Activated naive CD8-positive, alpha-beta T cell treated with anti-CD3 and anti-CD28 coated beads, Interleukin-2, amount 10 ng/mL, durations not matched to agents 7 days and 5 days (primary cell): ENCODE measurements around the gene XK. TPM values are rescaled to one million over a fixed set of nuclear protein-coding genes. Genes with fewer than 3 reads are reported as not detected.

ENCODE experiments used
- ATAC-seq: fragments of 150-1000 bp; cut with Tn5 transposase; one replicate; pipeline ENCODE4 v1.10.0; 2021; ENCODE audit warnings: low read depth, moderate library complexity
- POLR2A ChIA-PET: fragments of 350-600 bp; sonication (Branson Sonifier 250); formaldehyde crosslinking; loops from one replicate; lab custom pipeline; 2021; ENCODE audit warnings: antibody characterized with exemption; lab: Charles Lee
- DNase-seq: peaks from one replicate; pipeline ENCODE4 v3.0.0; 2021
- H3K27ac Mint-ChIP-seq: one replicate; pipeline ENCODE4 v1.8.0; 2022; ENCODE audit warnings: mild to moderate bottlenecking, mixed read lengths
- H3K27me3 Mint-ChIP-seq: one replicate; pipeline ENCODE4 v1.8.0; 2022; ENCODE audit warnings: mild to moderate bottlenecking, moderate library complexity, mixed read lengths
- H3K36me3 Mint-ChIP-seq: one replicate; pipeline ENCODE4 v1.8.0; 2021; ENCODE audit warnings: mild to moderate bottlenecking, mixed read lengths
- H3K4me1 Mint-ChIP-seq: one replicate; pipeline ENCODE4 v1.8.0; 2021; ENCODE audit warnings: mixed read lengths
- H3K4me3 Mint-ChIP-seq: one replicate; pipeline ENCODE4 v1.8.0; 2022; ENCODE audit warnings: mild to moderate bottlenecking, moderate library complexity, mixed read lengths
- H3K9me3 Mint-ChIP-seq: one replicate; pipeline ENCODE4 v1.8.0; 2021; ENCODE audit warnings: mixed read lengths
- total RNA-seq, 2 experiments: library from RNA; stranded (reverse); gene quantifications; one replicate each; pipeline ENCODE4 v1.2.3, GENCODE V29; 2021

The XK gene
- total RNA-seq, 2 experiments from 2014 or later = 0.08 TPM; not detected in 1

GRCh38 chrX:37776283-37776986 lies 90.8 kb downstream of the XK start:
- POLR2A ChIA-PET = interaction anchor here (1.7 kb wide), 1 partner anchor 23 kb away, joined by 9 read pairs; no protein-coding TSS in a partner anchor
- peaks cover 20% of the 10 kb centered on the region for H3K4me1 Mint-ChIP-seq
- H3K4me3 Mint-ChIP-seq = peak overlapping the region; percentile 30
- peak overlapping the region; percentile 74 for H3K27ac Mint-ChIP-seq
- DNase-seq (no peak), ATAC-seq (peak; percentile 87)
- no peaks in the 10 kb centered on the region for H3K27me3 Mint-ChIP-seq
- no peaks in the 10 kb centered on the region for H3K9me3 Mint-ChIP-seq
- peaks cover 1% of the 10 kb centered on the region for H3K36me3 Mint-ChIP-seq

- POLR2A ChIA-PET = interaction anchor here (1.7 kb wide), 1 partner anchor 24 kb away, joined by 9 read pairs; no protein-coding TSS in a partner anchor
- peaks cover 20% of the 10 kb centered on the region for H3K4me1 Mint-ChIP-seq
- no peak for DNase-seq
- peak overlapping the region; percentile 51 for H3K4me3 Mint-ChIP-seq
- H3K27me3 Mint-ChIP-seq = no peaks in the 10 kb centered on the region
- peak; percentile 51 for ATAC-seq
- peaks cover 2% of the 10 kb centered on the region for H3K36me3 Mint-ChIP-seq
- peak overlapping the region; percentile 80 for H3K27ac Mint-ChIP-seq
- no peaks in the 10 kb centered on the region for H3K9me3 Mint-ChIP-seq
Observed at GRCh38 chrX:37776987-37777325, 91.4 kb downstream of the XK start.

GRCh38 chrX:37779857-37780256 lies 94.3 kb downstream of the XK start, which contains the start of gene CYBB:
Gene CYBB (plus strand): TSS chrX:37780059. CDS start chrX:37780078, 19 bp downstream.
- H3K4me1 Mint-ChIP-seq = peaks cover 24% of the 10 kb centered on the region
- no peak for ATAC-seq
- no peak for DNase-seq
- H3K9me3 Mint-ChIP-seq = no peaks in the 10 kb centered on the region
- H3K4me3 Mint-ChIP-seq = no peak within 1 kb of the TSS
- POLR2A ChIA-PET = interaction anchor here (0.6 kb wide), 1 partner anchor 34 kb away, joined by 3 read pairs; no protein-coding TSS in a partner anchor
- H3K27ac Mint-ChIP-seq = no peak within 1 kb of the TSS
- H3K27me3 Mint-ChIP-seq = no peaks in the 10 kb centered on the region
- H3K36me3 Mint-ChIP-seq = peaks cover 4% of the 10 kb centered on the region

- Mint-ChIP-seq H3K4me1 (peaks cover 19% of the 10 kb centered on the region), H3K4me3 (no peak overlapping the region), H3K27ac (no peak overlapping the region), H3K36me3 (peaks cover 4% of the 10 kb centered on the region), H3K27me3 (no peaks in the 10 kb centered on the region), H3K9me3 (no peaks in the 10 kb centered on the region)
- no peak for DNase-seq
- ATAC-seq = no peak
- POLR2A ChIA-PET = no interaction called here
Observed at GRCh38 chrX:37781081-37781480, 95.5 kb downstream of the XK start.

Other genes with a start within 250 kb of the XK start
- gene LANCL3, start 114.1 kb upstream of the XK start, total RNA-seq = under 1 TPM; 0.37 to 0.39 TPM
- gene CYBB, start 94.3 kb downstream of the XK start, total RNA-seq = 1 to 10 TPM; 4.3 to 5.3 TPM
- 10 to 100 TPM; 26.8 to 27.5 TPM for gene DYNLT3, start 161.8 kb downstream of the XK start, total RNA-seq